Activated B cell treated with CpG ODN at 0.5 μM for 24 hours (primary cell): ENCODE data around the gene STK31. TPM values are rescaled to one million over a fixed set of nuclear protein-coding genes. Genes with fewer than 3 reads are reported as not detected.
"Not testable (repeated sequence)": the region's sequence is repeated elsewhere in the genome, so short reads cannot be mapped to it uniquely, and the experiment has no call there.

Source experiments
- ATAC-seq: fragments of 200-7000 bp; cut with Tn5 transposase; one replicate; pipeline ENCODE4 v1.10.0; 2021; ENCODE audit warnings: low read depth, mild to moderate bottlenecking, moderate library complexity
- CTCF ChIA-PET: fragments of 350-600 bp; sonication (Branson Sonifier 250); formaldehyde crosslinking; loops from one replicate; lab custom pipeline; 2021; ENCODE audit warnings: antibody characterized with exemption; lab: Charles Lee
- POLR2A ChIA-PET: fragments of 350-600 bp; sonication (Branson Sonifier 250); formaldehyde crosslinking; loops from one replicate; lab custom pipeline; 2021; ENCODE audit warnings: antibody characterized with exemption; lab: Charles Lee
- DNase-seq: peaks from one replicate; pipeline ENCODE4 v3.0.0; 2022
- H3K27ac Mint-ChIP-seq: one replicate; pipeline ENCODE4 v1.8.0; 2020; ENCODE audit warnings: mixed read lengths
- H3K27me3 Mint-ChIP-seq: one replicate; pipeline ENCODE4 v1.8.0; 2021; ENCODE audit warnings: mixed read lengths
- H3K36me3 Mint-ChIP-seq: one replicate; pipeline ENCODE4 v1.8.0; 2021; ENCODE audit warnings: low read depth, mixed read lengths
- H3K4me1 Mint-ChIP-seq: one replicate; pipeline ENCODE4 v1.8.0; 2021; ENCODE audit warnings: mixed read lengths
- H3K4me3 Mint-ChIP-seq: one replicate; pipeline ENCODE4 v1.8.0; 2020; ENCODE audit warnings: mild to moderate bottlenecking, mixed read lengths
- H3K9me3 Mint-ChIP-seq: one replicate; pipeline ENCODE4 v1.8.0; 2020; ENCODE audit warnings: mixed read lengths
- intact Hi-C: fragments of 100-400 bp; cut with micrococcal nuclease; formaldehyde crosslinking; loops from one replicate; pipeline ENCODE4 v1.15.1; 2024
- total RNA-seq: library from RNA; stranded (reverse); gene quantifications from 2 replicates; pipeline ENCODE4 v1.2.3, GENCODE V29; 2022
- TF ChIP-seq, protein P1 (sequence below): fragments of 200-600 bp; IDR thresholded peaks from one replicate; pipeline ENCODE4 v1.8.0; 2022; ENCODE audit warnings: antibody characterized with exemption, mild to moderate bottlenecking

STK31 gene
- total RNA-seq, 1 donor from 2014 or later, result 1.0 TPM

DNA sequence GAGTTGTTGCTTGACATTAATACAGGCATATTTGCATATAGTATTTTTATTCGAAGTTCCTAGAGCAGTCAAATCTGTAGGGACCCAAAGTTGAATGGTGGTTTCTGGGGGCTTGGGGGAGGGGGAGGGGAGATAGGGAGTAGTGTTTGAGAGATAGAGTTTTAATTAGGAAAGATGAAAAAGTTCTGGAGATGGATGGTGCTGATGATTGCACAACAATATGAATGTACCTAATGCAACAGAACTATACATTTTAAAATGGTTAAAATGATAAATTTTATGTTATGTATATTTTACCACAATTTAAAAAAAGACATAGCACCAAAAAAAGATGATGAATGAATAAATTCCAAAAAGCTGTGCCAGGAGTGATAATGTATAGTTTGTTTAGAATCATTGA, 41.8 kb downstream of the STK31 start:
- Mint-ChIP-seq H3K36me3 (peaks cover 3% of the 10 kb centered on the region), H3K27me3 (no peaks in the 10 kb centered on the region), H3K27ac (no peak overlapping the region), H3K4me1 (no peaks in the 10 kb centered on the region), H3K9me3 (peaks cover 2% of the 10 kb centered on the region), H3K4me3 (no peak overlapping the region)
- intact Hi-C loops, result no loop called here
- DNase-seq (no peak), ATAC-seq (no peak)
- TF ChIP-seq, protein P1, sequence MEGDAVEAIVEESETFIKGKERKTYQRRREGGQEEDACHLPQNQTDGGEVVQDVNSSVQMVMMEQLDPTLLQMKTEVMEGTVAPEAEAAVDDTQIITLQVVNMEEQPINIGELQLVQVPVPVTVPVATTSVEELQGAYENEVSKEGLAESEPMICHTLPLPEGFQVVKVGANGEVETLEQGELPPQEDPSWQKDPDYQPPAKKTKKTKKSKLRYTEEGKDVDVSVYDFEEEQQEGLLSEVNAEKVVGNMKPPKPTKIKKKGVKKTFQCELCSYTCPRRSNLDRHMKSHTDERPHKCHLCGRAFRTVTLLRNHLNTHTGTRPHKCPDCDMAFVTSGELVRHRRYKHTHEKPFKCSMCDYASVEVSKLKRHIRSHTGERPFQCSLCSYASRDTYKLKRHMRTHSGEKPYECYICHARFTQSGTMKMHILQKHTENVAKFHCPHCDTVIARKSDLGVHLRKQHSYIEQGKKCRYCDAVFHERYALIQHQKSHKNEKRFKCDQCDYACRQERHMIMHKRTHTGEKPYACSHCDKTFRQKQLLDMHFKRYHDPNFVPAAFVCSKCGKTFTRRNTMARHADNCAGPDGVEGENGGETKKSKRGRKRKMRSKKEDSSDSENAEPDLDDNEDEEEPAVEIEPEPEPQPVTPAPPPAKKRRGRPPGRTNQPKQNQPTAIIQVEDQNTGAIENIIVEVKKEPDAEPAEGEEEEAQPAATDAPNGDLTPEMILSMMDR, result no peak
- POLR2A ChIA-PET, result no interaction called here
- CTCF ChIA-PET, result no interaction called here

DNA sequence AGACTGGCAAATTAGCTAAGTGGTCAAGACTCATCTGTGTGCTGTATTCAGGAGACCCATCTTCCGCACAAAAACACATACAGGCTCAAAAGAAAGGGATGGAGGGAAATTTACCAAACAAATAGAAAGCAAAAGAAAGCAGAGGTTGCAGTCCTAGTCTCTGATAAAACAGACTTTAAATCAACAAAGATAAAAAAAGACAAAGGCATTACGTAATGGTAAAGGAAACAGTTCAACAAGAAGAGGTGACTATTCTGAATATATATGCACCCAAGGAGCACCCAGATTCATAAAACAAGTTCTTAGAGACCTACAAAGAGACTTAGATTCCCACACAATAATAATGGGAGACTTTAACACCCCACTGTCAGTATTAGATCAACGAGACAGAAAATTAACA, 48.8 kb downstream of the STK31 start:
- H3K4me1 Mint-ChIP-seq, DNase-seq, H3K27ac Mint-ChIP-seq, intact Hi-C loops, H3K9me3 Mint-ChIP-seq, ATAC-seq, POLR2A ChIA-PET, H3K27me3 Mint-ChIP-seq, H3K36me3 Mint-ChIP-seq, H3K4me3 Mint-ChIP-seq, CTCF ChIA-PET: not testable (repeated sequence)

DNA sequence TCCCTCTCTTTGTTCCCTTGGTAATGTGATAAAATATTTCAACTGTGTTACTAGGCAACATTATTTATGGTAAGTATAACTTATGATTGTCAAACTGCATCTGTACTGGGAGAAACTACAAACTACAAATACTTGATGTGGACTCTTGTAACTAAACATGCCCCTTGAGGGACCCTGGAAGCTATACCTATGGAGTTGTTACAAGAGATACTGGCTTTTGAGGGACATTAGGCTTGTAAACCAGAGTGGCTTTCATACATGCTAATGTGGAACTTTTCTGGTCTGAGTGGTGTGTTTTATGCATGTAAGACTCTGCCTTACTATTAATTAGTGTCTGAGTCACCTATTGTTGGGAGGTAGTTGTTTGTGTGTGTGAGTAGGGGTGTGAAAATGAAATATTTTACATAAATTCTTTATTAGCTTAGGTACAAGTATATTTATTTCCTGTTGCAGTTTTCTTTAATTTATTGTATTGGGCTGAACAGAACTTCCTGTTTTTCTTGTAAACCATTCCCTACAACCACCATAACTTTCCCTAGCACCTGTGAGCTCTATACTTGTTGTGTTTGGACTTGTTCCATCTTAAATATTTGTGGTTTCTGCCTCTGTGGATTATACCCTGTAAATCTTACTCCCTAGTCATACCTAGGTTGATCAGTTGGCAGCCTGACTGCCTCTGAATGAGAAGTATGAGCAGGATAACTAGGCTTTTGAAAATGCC, 49.8 kb downstream of the STK31 start:
- ChIA-PET CTCF (no interaction called here), POLR2A (no interaction called here)
- ATAC-seq (no peak), DNase-seq (no peak)
- no peaks in the 10 kb centered on the region for H3K27me3 Mint-ChIP-seq
- intact Hi-C loops, result no loop called here
- no peak overlapping the region for H3K4me3 Mint-ChIP-seq
- peaks cover 3% of the 10 kb centered on the region for H3K36me3 Mint-ChIP-seq
- no peaks in the 10 kb centered on the region for H3K9me3 Mint-ChIP-seq
- no peak overlapping the region for H3K27ac Mint-ChIP-seq
- H3K4me1 Mint-ChIP-seq, result no peaks in the 10 kb centered on the region
- TF ChIP-seq, protein P1, result no peak

DNA sequence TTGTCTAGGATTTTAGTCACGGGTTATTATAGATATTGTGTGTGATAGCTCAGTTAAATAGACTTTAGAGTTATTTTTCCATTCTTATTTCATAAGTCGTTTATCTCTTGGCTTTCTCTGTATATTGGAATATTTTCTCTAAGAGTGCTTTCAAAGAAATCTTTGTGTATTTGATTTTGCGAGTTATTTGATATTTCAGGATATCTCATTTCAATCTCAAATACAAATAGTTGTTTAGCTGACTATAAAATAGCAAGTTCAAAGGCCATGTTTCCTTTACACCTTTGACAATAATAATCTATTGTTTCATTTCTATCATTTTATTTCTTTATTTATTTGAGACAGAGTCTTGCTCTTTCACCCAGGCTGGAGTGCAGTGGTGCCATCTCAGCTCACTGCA, 55.9 kb downstream of the STK31 start:
- TF ChIP-seq, protein P1, result no peak
- ChIA-PET CTCF (no interaction called here), POLR2A (no interaction called here)
- H3K27ac Mint-ChIP-seq, result no peak overlapping the region
- no peaks in the 10 kb centered on the region for H3K36me3 Mint-ChIP-seq
- no peak for DNase-seq
- H3K4me3 Mint-ChIP-seq, result no peak overlapping the region
- H3K27me3 Mint-ChIP-seq, result no peaks in the 10 kb centered on the region
- ATAC-seq, result no peak
- H3K4me1 Mint-ChIP-seq, result no peaks in the 10 kb centered on the region
- intact Hi-C loops, result no loop called here
- H3K9me3 Mint-ChIP-seq, result no peaks in the 10 kb centered on the region

DNA sequence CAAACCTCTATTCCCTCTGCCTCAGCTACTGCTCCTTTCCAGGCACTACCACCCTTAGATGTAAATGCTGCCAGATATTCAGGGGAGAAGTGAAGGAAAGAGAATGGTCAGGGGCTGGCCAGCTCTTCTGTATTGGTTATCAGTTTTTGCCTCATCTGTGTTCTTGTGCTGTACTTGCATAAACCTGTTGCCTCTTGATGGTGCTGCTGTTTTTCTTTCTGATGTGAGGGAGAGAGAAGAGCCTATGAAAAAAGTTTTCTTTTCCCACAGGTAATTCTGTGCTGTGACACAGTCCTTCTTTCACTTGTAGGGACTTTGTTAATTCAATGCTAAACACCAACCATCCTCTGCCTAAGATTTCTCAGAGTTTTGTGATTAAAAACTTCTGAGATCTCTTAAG, 57.5 kb downstream of the STK31 start:
- H3K9me3 Mint-ChIP-seq, result no peaks in the 10 kb centered on the region
- TF ChIP-seq, protein P1, result no peak
- CTCF ChIA-PET, result no interaction called here
- H3K36me3 Mint-ChIP-seq, result no peaks in the 10 kb centered on the region
- no peaks in the 10 kb centered on the region for H3K4me1 Mint-ChIP-seq
- no peak overlapping the region for H3K27ac Mint-ChIP-seq
- POLR2A ChIA-PET, result no interaction called here
- DNase-seq, result no peak
- no peak for ATAC-seq
- no peaks in the 10 kb centered on the region for H3K27me3 Mint-ChIP-seq
- H3K4me3 Mint-ChIP-seq, result no peak overlapping the region
- intact Hi-C loops, result no loop called here

DNA sequence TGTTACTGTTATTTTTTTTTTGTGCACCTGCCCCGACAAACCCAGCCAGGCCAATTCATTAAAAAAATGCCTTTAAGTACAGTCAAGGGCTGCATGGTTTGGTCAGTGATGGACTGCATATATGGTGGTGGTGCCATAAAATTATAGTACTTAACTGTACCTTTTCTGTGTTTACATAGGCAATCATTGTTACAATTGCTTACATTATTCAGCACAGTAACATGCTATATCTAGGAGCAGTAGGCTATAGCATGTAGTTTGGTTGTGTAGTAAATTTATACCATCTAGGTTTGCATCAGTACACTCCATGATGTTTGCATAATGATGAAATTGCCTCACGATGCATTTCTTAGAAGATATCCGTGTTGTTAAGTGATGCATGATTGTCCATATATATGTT, 58.0 kb downstream of the STK31 start:
- ChIA-PET CTCF (no interaction called here), POLR2A (no interaction called here)
- H3K9me3 Mint-ChIP-seq, result peaks cover 3% of the 10 kb centered on the region
- H3K27me3 Mint-ChIP-seq, result no peaks in the 10 kb centered on the region
- H3K4me3 Mint-ChIP-seq, result no peak overlapping the region
- no peak overlapping the region for H3K27ac Mint-ChIP-seq
- H3K4me1 Mint-ChIP-seq, result no peaks in the 10 kb centered on the region
- no peak for DNase-seq
- intact Hi-C loops, result no loop called here
- TF ChIP-seq, protein P1, result no peak
- no peak for ATAC-seq
- no peaks in the 10 kb centered on the region for H3K36me3 Mint-ChIP-seq

DNA sequence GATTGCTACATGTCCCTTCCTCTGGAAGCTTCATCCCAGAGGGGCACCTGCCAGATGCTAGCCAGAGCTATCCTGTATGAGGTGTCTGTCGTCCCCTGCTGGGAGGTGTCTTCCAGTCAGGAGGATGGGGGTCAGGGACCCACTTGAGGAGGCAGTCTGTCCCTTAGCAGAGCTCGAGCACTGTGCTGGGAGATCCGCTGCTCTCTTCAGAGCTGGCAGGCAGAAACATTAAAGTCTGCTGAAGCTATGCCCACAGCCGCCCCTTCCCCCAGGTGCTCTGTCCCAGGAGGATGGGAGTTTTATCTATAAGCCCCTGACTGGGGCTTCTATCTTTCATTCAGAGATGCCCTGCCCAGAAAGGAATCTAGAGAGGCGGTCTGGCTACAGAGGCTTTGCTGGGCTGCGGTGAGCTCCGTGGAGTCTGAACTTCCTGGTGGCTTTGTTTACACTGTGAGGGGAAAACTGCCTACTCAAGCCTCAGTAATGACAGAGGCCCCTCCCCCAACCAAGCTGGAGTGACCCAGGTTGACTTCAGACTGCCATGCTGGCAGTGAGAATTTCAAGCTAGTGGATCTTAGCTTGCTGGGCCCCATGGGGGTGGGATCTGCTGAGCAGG, 69.3 kb downstream of the STK31 start:
- H3K4me1 Mint-ChIP-seq, H3K27ac Mint-ChIP-seq, H3K36me3 Mint-ChIP-seq, CTCF ChIA-PET, intact Hi-C loops, H3K9me3 Mint-ChIP-seq, DNase-seq, H3K4me3 Mint-ChIP-seq, H3K27me3 Mint-ChIP-seq, ATAC-seq, POLR2A ChIA-PET: not testable (repeated sequence)
